Endothelial cell (in vitro differentiated cells): ENCODE data around the gene CA5A. TPM values are rescaled to one million over a fixed set of nuclear protein-coding genes. Genes with fewer than 3 reads are reported as not detected.

Experiments
- DNase-seq: peaks from one replicate; pipeline ENCODE4 v3.0.0; 2021; ENCODE audit warnings: low spot score
- H3K27ac Mint-ChIP-seq: one replicate; pipeline ENCODE4 v1.8.0; 2021; ENCODE audit warnings: mixed read lengths, inconsistent platforms; ENCODE audit not compliant: unreplicated experiment
- H3K27me3 Mint-ChIP-seq: one replicate; pipeline ENCODE4 v1.8.0; 2021; ENCODE audit warnings: mild to moderate bottlenecking, moderate library complexity, mixed read lengths, inconsistent platforms; ENCODE audit not compliant: unreplicated experiment
- H3K36me3 Mint-ChIP-seq: one replicate; pipeline ENCODE4 v1.8.0; 2021; ENCODE audit warnings: mild to moderate bottlenecking, low read depth, mixed read lengths, inconsistent platforms; ENCODE audit not compliant: unreplicated experiment
- H3K4me1 Mint-ChIP-seq: one replicate; pipeline ENCODE4 v1.8.0; 2021; ENCODE audit warnings: mild to moderate bottlenecking, mixed read lengths, inconsistent platforms; ENCODE audit not compliant: unreplicated experiment
- H3K4me3 Mint-ChIP-seq: one replicate; pipeline ENCODE4 v1.8.0; 2021; ENCODE audit warnings: mild to moderate bottlenecking, mixed read lengths, inconsistent platforms; ENCODE audit not compliant: unreplicated experiment
- H3K9me3 Mint-ChIP-seq: one replicate; pipeline ENCODE4 v1.8.0; 2021; ENCODE audit warnings: mixed read lengths, inconsistent platforms; ENCODE audit not compliant: unreplicated experiment
- total RNA-seq: library from RNA; stranded (reverse); fragmentation: NEBNext Ultra II Directional; extraction: Animal tissue kit (Norgen Biotek cat#: 25700); gene quantifications from one replicate; pipeline ENCODE4 v1.2.1, GENCODE V29; 2021; ENCODE audit not compliant: unreplicated experiment
- TF ChIP-seq, protein P1 (sequence below): fragments of 200-600 bp; sonication (generic); IDR thresholded peaks from one replicate; pipeline ENCODE4 v1.5.0; 2021; ENCODE audit warnings: antibody characterized with exemption; ENCODE audit not compliant: unreplicated experiment

CA5A gene
- total RNA-seq, 1 donor from 2014 or later = not detected

DNA sequence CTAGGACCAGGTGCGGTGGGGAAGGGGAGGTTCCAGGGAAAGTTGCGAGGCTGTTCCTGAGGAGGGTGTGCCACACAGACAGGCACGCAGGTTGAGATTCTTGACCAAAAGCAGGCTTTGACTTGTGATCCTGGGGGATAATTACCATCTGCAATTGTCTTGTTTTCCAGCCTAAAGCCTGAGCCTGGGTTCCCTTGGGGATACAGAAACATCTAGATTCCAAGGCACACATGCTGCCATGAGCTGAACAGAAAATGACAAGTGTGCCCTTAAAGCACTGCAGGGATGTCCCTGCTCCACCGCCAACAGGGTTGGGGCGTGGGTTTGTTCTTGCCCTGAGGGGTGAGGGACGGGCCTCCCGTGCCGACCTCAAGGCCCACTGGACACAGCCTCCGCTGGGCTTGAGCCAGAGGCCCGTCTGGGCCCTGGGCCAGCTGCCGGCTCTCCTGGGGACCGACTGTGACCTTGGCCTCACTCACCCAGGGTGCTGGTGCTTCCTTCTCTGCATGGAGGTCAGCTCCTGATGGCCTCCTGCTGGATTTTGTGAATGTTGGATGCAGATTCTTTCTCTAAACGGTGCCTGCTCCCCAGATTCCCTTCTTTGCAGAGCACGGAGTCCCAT, 14.0 kb downstream of the CA5A start:
- H3K36me3 Mint-ChIP-seq = no peaks in the 10 kb centered on the region
- no peak for DNase-seq

DNA sequence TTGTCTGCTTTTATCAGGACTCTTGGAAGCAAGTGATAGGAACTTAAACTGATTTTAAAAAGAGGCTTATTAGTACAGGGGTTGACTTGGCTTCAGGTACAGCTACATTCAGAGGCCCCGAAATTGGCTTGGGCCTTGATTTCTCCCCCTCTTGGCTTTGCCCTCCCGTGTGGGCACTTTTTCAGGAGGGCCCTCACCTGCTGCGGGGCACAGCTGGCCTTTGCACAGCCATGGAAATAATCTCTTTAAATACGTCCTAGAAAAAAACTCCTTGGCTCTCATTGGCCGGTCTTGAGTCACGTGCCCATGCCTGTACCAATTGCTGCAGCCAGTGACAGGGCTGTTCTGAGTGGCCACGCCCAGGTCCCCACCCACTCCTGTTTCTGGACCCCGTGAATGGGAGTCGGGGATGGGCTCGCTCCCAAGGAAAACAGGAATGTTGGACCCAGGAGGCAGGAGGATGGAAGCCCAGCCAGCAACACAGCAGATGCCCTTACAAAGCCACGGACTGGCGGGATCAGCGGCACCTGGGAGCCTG, 15.0 kb downstream of the CA5A start:
- Mint-ChIP-seq H3K27me3 (peaks cover 4% of the 10 kb centered on the region), H3K9me3 (no peaks in the 10 kb centered on the region), H3K4me1 (no peaks in the 10 kb centered on the region), H3K4me3 (no peak overlapping the region), H3K27ac (no peak overlapping the region), H3K36me3 (no peaks in the 10 kb centered on the region)
- TF ChIP-seq, protein P1, sequence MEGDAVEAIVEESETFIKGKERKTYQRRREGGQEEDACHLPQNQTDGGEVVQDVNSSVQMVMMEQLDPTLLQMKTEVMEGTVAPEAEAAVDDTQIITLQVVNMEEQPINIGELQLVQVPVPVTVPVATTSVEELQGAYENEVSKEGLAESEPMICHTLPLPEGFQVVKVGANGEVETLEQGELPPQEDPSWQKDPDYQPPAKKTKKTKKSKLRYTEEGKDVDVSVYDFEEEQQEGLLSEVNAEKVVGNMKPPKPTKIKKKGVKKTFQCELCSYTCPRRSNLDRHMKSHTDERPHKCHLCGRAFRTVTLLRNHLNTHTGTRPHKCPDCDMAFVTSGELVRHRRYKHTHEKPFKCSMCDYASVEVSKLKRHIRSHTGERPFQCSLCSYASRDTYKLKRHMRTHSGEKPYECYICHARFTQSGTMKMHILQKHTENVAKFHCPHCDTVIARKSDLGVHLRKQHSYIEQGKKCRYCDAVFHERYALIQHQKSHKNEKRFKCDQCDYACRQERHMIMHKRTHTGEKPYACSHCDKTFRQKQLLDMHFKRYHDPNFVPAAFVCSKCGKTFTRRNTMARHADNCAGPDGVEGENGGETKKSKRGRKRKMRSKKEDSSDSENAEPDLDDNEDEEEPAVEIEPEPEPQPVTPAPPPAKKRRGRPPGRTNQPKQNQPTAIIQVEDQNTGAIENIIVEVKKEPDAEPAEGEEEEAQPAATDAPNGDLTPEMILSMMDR = no peak
- no peak for DNase-seq

More for the DNA sequence above, 14.0 kb downstream of the CA5A start:
- Mint-ChIP-seq H3K4me3 (no peak overlapping the region), H3K27me3 (peaks cover 5% of the 10 kb centered on the region), H3K9me3 (no peaks in the 10 kb centered on the region), H3K27ac (no peak overlapping the region), H3K4me1 (no peaks in the 10 kb centered on the region)
- TF ChIP-seq, protein P1 = no peak

DNA sequence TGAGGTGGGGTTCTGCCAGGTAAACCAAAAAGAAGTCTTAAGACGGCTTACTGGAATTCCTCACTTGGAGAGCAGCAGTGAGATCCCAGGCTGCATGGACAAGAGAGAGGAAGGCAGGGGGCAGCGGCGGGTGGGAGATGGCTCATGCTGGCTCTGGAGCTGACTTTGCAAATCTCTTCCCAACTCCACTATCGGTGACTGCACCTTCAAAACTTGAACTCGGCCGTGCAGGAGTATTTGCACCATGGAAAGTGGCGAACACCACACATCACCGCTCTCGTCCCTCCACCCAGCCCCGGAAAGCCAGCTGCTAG, 16.7 kb downstream of the CA5A start:
- no peak overlapping the region for H3K4me3 Mint-ChIP-seq
- H3K4me1 Mint-ChIP-seq = no peaks in the 10 kb centered on the region
- H3K27me3 Mint-ChIP-seq = no peaks in the 10 kb centered on the region
- H3K36me3 Mint-ChIP-seq = no peaks in the 10 kb centered on the region
- TF ChIP-seq, protein P1 = no peak
- no peak for DNase-seq
- H3K9me3 Mint-ChIP-seq = no peaks in the 10 kb centered on the region
- H3K27ac Mint-ChIP-seq = no peak overlapping the region

DNA sequence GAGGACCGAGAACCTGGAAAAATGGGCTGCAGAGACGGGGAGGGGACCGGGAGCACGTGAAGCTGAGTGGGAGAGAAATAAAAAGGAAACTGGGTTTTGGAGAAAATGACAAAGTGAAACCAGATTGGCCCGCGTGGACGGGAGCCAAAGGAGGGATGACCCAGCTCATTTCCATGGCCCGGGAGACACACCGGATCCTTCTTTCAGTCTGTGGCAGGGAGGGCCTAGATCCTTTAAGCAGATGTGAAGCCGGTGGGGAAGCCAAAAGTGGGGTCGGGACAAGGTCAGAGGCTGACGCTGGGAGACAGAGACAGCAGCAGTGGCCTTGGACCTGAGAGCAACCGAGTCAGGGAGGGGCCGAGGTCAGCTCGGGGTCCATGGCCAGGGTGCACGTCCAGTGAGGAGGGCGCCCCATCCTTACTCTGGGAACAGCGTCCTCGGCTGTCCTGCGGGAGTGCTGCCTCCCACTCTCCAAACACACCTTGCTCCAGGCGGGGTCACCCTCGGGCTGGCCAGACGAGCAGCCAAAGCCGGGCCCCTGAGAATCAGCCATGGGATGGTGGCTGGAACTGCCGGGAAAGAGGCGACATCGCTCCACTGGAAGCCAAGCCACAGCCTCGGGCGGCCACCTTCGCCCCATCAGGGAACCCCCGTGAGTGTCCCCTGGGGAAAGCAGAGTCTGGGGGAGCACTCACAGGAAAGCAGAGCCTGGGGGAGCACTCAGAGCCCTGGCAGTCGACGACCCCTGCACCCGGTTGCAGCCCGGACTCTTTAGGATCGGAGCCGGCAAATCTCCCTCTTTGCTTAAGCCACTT, 17.3 kb downstream of the CA5A start:
- no peaks in the 10 kb centered on the region for H3K36me3 Mint-ChIP-seq
- H3K4me3 Mint-ChIP-seq = no peak overlapping the region
- no peaks in the 10 kb centered on the region for H3K4me1 Mint-ChIP-seq
- no peak for DNase-seq
- TF ChIP-seq, protein P1 = no peak
- no peaks in the 10 kb centered on the region for H3K27me3 Mint-ChIP-seq
- no peaks in the 10 kb centered on the region for H3K9me3 Mint-ChIP-seq
- H3K27ac Mint-ChIP-seq = no peak overlapping the region

DNA sequence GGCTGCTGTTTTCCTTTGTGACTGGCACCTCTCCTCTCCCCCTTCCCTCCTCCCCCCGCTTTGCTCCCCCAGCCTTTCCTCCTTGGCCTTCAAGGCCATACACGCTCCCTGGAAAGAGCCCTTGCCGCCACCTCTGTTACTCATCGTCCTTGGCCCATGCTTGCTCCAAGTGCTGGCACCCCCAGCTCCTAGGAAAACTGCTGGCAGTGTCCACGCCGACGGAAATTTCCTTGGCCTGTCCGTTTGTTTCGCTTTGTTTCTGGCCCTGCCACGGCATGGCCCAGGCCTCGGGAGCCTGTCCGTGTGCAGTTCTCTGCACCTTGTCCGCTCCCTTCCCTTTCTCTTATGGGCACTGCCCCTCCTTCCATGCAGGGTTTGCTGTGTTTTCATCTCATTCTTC, 18.0 kb downstream of the CA5A start:
- Mint-ChIP-seq H3K4me1 (no peaks in the 10 kb centered on the region), H3K4me3 (no peak overlapping the region), H3K27ac (no peak overlapping the region), H3K9me3 (no peaks in the 10 kb centered on the region), H3K27me3 (peaks cover 1% of the 10 kb centered on the region), H3K36me3 (no peaks in the 10 kb centered on the region)
- DNase-seq = no peak
- TF ChIP-seq, protein P1 = no peak
